ENCODE data around the gene GCSAML.
"Not testable (repeated sequence)": the region's sequence is repeated elsewhere in the genome, so short reads cannot be mapped to it uniquely, and the experiment has no call there.

The GCSAML gene

GRCh38 chr1:247548769-247549182 is at the start of gene GCSAML:
Gene GCSAML, plus strand, starts transcription at chr1:247549134. Its CDS starts 58 bp downstream, at chr1:247549192.
- DNase-seq, result no peak

GRCh38 chr1:247500865-247501264 is 48.1 kb upstream of the GCSAML start:
- DNase-seq, result no peak

GRCh38 chr1:247506831-247507230 is 42.1 kb upstream of the GCSAML start:
- DNase-seq, result no peak

- no peak for DNase-seq
These were observed 30.9 kb upstream of the GCSAML start for GRCh38 chr1:247517795-247518612.

- DNase-seq, result no peak
These were observed 30.4 kb upstream of the GCSAML start for GRCh38 chr1:247518613-247518891.

- not testable (repeated sequence) for DNase-seq
These were observed 27.0 kb upstream of the GCSAML start for GRCh38 chr1:247521886-247522285.

- no peak for DNase-seq
These were observed 20.0 kb upstream of the GCSAML start for GRCh38 chr1:247528812-247529474.

- no peak for DNase-seq
These were observed 19.1 kb upstream of the GCSAML start for GRCh38 chr1:247529771-247530355.

GRCh38 chr1:247530785-247531184 is 18.1 kb upstream of the GCSAML start:
- DNase-seq, result peak; percentile 47

GRCh38 chr1:247531937-247532336 is 17.0 kb upstream of the GCSAML start:
- no peak for DNase-seq

GRCh38 chr1:247535402-247535801 is 13.5 kb upstream of the GCSAML start:
- DNase-seq, result no peak

GRCh38 chr1:247536340-247536739 is 12.6 kb upstream of the GCSAML start, which contains the start of gene OR2C3:
Gene OR2C3, minus strand, starts transcription at chr1:247536440. Its CDS starts 3,929 bp downstream, at chr1:247532511.
- DNase-seq, result no peak

- DNase-seq, result no peak
These were observed 10.4 kb upstream of the GCSAML start for GRCh38 chr1:247538561-247538960.

- DNase-seq, result no peak
These were observed 9.7 kb upstream of the GCSAML start for GRCh38 chr1:247539215-247539614.

GRCh38 chr1:247540581-247540980 is 8.4 kb upstream of the GCSAML start:
- no peak for DNase-seq

- DNase-seq, result no peak
These were observed 6.1 kb upstream of the GCSAML start for GRCh38 chr1:247542811-247543210.

GRCh38 chr1:247548092-247548491 is 842 bp upstream of the GCSAML start:
- DNase-seq, result no peak

GRCh38 chr1:247551721-247552120 is 2.8 kb downstream of the GCSAML start:
- DNase-seq, result no peak

GRCh38 chr1:247552231-247552630 is 3.3 kb downstream of the GCSAML start:
- DNase-seq, result no peak

GRCh38 chr1:247557926-247558674 is 9.2 kb downstream of the GCSAML start:
- no peak for DNase-seq

- no peak for DNase-seq
These were observed 12.8 kb downstream of the GCSAML start for GRCh38 chr1:247561711-247562110.

- no peak for DNase-seq
These were observed 13.3 kb downstream of the GCSAML start for GRCh38 chr1:247562198-247562597.

GRCh38 chr1:247574236-247574635 is 25.3 kb downstream of the GCSAML start:
- no peak for DNase-seq
